Tibial artery (tissue), 4 donors: ENCODE measurements around the gene TPTE.
"Not testable (repeated sequence)": the region's sequence is repeated elsewhere in the genome, so short reads cannot be mapped to it uniquely, and the experiment has no call there.

Experiments
- DNase-seq, 2 donors: peaks; one replicate each; pipeline ENCODE4 v3.0.0-alpha.2; 2019
- H3K27ac ChIP-seq, 2 donors: fragments of 200-600 bp; sonication (generic) in 1 of 2; 1 replicate in 1 of 2; 2 replicates in 1 of 2; pipeline ENCODE4 v1.5.1; 2018 to 2019; ENCODE audit warnings: mild to moderate bottlenecking in 1 of 2
- H3K27me3 ChIP-seq, 2 donors: fragments of 200-600 bp; sonication (generic) in 1 of 2; one replicate each; pipeline versions ENCODE4 v1.5.1 to v1.6.0; 2016 to 2019
- H3K36me3 ChIP-seq, 3 donors: fragments of 200-600 bp; sonication (generic) in 2 of 3; one replicate each; pipeline ENCODE4 v1.5.1; 2016 to 2019; ENCODE audit warnings: mild to moderate bottlenecking in 2 of 3
- H3K4me1 ChIP-seq, 4 donors: fragments of 200-600 bp; sonication (generic) in 2 of 4; 1 replicate in 3 of 4; 2 replicates in 1 of 4; pipeline ENCODE4 v1.5.1; 2016 to 2019
- H3K4me3 ChIP-seq, 2 donors: fragments of 200-600 bp; sonication (generic) in 1 of 2; 1 replicate in 1 of 2; 2 replicates in 1 of 2; pipeline ENCODE4 v1.5.1; 2018 to 2019; ENCODE audit warnings: mild to moderate bottlenecking in 2 of 2
- H3K9me3 ChIP-seq, 3 donors: fragments of 200-600 bp; sonication (generic) in 1 of 3; one replicate each; pipeline ENCODE4 v1.5.1; 2016 to 2019
- CTCF ChIP-seq, 2 experiments: fragments of 200-600 bp in 1 of 2; fragments of 450-650 bp in 1 of 2; IDR thresholded peaks; one replicate each; pipeline ENCODE4 v1.5.1; 2017 to 2019; ENCODE audit warnings: antibody characterized with exemption in 2 of 2, mild to moderate bottlenecking in 1 of 2, moderate library complexity in 1 of 2
- intact Hi-C: fragments of 100-400 bp; cut with DNase I; formaldehyde crosslinking; loops from one replicate; pipeline ENCODE4 v1.15.0; 2023; ENCODE audit warnings: low total_unique reads

Gene TPTE

GRCh38 chr21:10539956-10540355, 18.6 kb downstream of the TPTE start:
- H3K4me3 ChIP-seq = no peak overlapping the region
- TF ChIP-seq CTCF (IDR thresholded peaks at IDR 0.05) = no peak
- intact Hi-C loops = no loop called here

GRCh38 chr21:10544376-10544775, 23.0 kb downstream of the TPTE start:
- DNase-seq, intact Hi-C loops, H3K27me3 ChIP-seq, H3K4me3 ChIP-seq, H3K4me1 ChIP-seq, H3K27ac ChIP-seq, H3K36me3 ChIP-seq: not testable (repeated sequence)
- peaks cover 0 to 15% (median 7%) of the 10 kb centered on the region in 3 donors for H3K9me3 ChIP-seq

More at GRCh38 chr21:10539956-10540355, 18.6 kb downstream of the TPTE start:
- Histone ChIP-seq H3K4me1 (no peaks in the 10 kb centered on the region), H3K9me3 (peaks cover 0 to 6% (median 0%) of the 10 kb centered on the region in 3 donors), H3K27me3 (no peaks in the 10 kb centered on the region), H3K36me3 (no peaks in the 10 kb centered on the region), H3K27ac (no peak overlapping the region)
- DNase-seq = no peak

- H3K27ac ChIP-seq, H3K4me1 ChIP-seq, H3K27me3 ChIP-seq, intact Hi-C loops, H3K4me3 ChIP-seq, H3K36me3 ChIP-seq: not testable (repeated sequence)
- DNase-seq = peak in 1 of 2 donors; percentile 65
- peaks cover 0 to 15% (median 10%) of the 10 kb centered on the region in 3 donors for H3K9me3 ChIP-seq
These were observed 26.5 kb downstream of the TPTE start for GRCh38 chr21:10547868-10548267.

- intact Hi-C loops = not testable (repeated sequence)
These were observed 27.1 kb downstream of the TPTE start for GRCh38 chr21:10548331-10548954.

GRCh38 chr21:10570803-10571202, 49.4 kb downstream of the TPTE start:
- H3K27me3 ChIP-seq, H3K4me1 ChIP-seq, intact Hi-C loops, H3K4me3 ChIP-seq, H3K27ac ChIP-seq, H3K36me3 ChIP-seq, DNase-seq: not testable (repeated sequence)
- peaks cover 0 to 33% (median 19%) of the 10 kb centered on the region in 3 donors for H3K9me3 ChIP-seq

More at GRCh38 chr21:10548331-10548954, 27.1 kb downstream of the TPTE start:
- not testable (repeated sequence) for H3K27me3 ChIP-seq, H3K4me3 ChIP-seq, H3K4me1 ChIP-seq, H3K36me3 ChIP-seq, H3K27ac ChIP-seq
- DNase-seq = peak in 1 of 2 donors; percentile 60
- H3K9me3 ChIP-seq = peaks cover 0 to 15% (median 10%) of the 10 kb centered on the region in 3 donors

- H3K27ac ChIP-seq, H3K4me3 ChIP-seq, H3K27me3 ChIP-seq, H3K36me3 ChIP-seq, H3K4me1 ChIP-seq, DNase-seq, intact Hi-C loops: not testable (repeated sequence)
- H3K9me3 ChIP-seq = peaks cover 3 to 33% (median 19%) of the 10 kb centered on the region in 3 donors
These were observed 53.3 kb downstream of the TPTE start for GRCh38 chr21:10574531-10575310.

GRCh38 chr21:10575311-10575667, 53.9 kb downstream of the TPTE start:
- Histone ChIP-seq H3K4me3 (no peak overlapping the region), H3K27ac (no peak overlapping the region), H3K27me3 (no peaks in the 10 kb centered on the region), H3K9me3 (peaks cover 3 to 28% (median 19%) of the 10 kb centered on the region in 3 donors), H3K36me3 (no peaks in the 10 kb centered on the region), H3K4me1 (no peaks in the 10 kb centered on the region)
- intact Hi-C loops = no loop called here
- no peak for DNase-seq
- TF ChIP-seq CTCF (IDR thresholded peaks at IDR 0.05) = no peak

- H3K4me3 ChIP-seq, intact Hi-C loops, H3K27me3 ChIP-seq, H3K36me3 ChIP-seq, H3K27ac ChIP-seq, H3K4me1 ChIP-seq, DNase-seq: not testable (repeated sequence)
- H3K9me3 ChIP-seq = peaks cover 3 to 16% (median 5%) of the 10 kb centered on the region in 3 donors
These were observed 57.5 kb downstream of the TPTE start for GRCh38 chr21:10578910-10579309.

GRCh38 chr21:10589115-10589514, 67.7 kb downstream of the TPTE start:
- DNase-seq, H3K27ac ChIP-seq, H3K4me1 ChIP-seq, H3K4me3 ChIP-seq, H3K27me3 ChIP-seq, intact Hi-C loops, H3K36me3 ChIP-seq: not testable (repeated sequence)
- H3K9me3 ChIP-seq = peaks cover 0 to 13% (median 10%) of the 10 kb centered on the region in 3 donors

GRCh38 chr21:10607074-10607473, 85.7 kb downstream of the TPTE start:
- H3K4me1 ChIP-seq, DNase-seq, H3K4me3 ChIP-seq, intact Hi-C loops, H3K36me3 ChIP-seq, H3K27me3 ChIP-seq, H3K27ac ChIP-seq: not testable (repeated sequence)
- H3K9me3 ChIP-seq = peaks cover 0 to 12% (median 0%) of the 10 kb centered on the region in 3 donors

GRCh38 chr21:10614285-10614684, 92.9 kb downstream of the TPTE start:
- H3K36me3 ChIP-seq, H3K27me3 ChIP-seq, intact Hi-C loops, DNase-seq, H3K27ac ChIP-seq, H3K4me1 ChIP-seq, H3K4me3 ChIP-seq: not testable (repeated sequence)
- peaks cover 0 to 24% (median 10%) of the 10 kb centered on the region in 3 donors for H3K9me3 ChIP-seq

- peaks cover 0 to 22% (median 10%) of the 10 kb centered on the region in 3 donors for H3K9me3 ChIP-seq
- H3K36me3 ChIP-seq, DNase-seq, intact Hi-C loops, H3K27ac ChIP-seq, H3K27me3 ChIP-seq, H3K4me1 ChIP-seq, H3K4me3 ChIP-seq: not testable (repeated sequence)
These were observed 94.7 kb downstream of the TPTE start for GRCh38 chr21:10616061-10616460.
